Endodermal cell (in vitro differentiated cells): Measurements from ENCODE around the gene PTPRH. TPM values are rescaled to one million over a fixed set of nuclear protein-coding genes. Genes with fewer than 3 reads are reported as not detected.

Experiments used
- DNase-seq: peaks from one replicate; pipeline ENCODE4 v3.0.0-alpha.2; 2017
- H3K27ac ChIP-seq: 2 replicates; pipeline ENCODE4 v1.5.1; 2013; ENCODE audit warnings: mild to moderate bottlenecking, low read depth, low read length, moderate library complexity
- H3K27me3 ChIP-seq: 2 replicates; pipeline ENCODE4 v1.6.1; 2013; ENCODE audit warnings: mild to moderate bottlenecking, low read length, moderate library complexity; ENCODE audit not compliant: insufficient read depth, control insufficient read depth, poor library complexity, severe bottlenecking
- H3K36me3 ChIP-seq: 2 replicates; pipeline ENCODE4 v1.7.0; 2013; ENCODE audit warnings: mild to moderate bottlenecking, low read length, moderate library complexity; ENCODE audit not compliant: control insufficient read depth, insufficient read depth
- H3K4me1 ChIP-seq: one replicate; pipeline ENCODE4 v1.7.0; 2013; ENCODE audit warnings: low read length; ENCODE audit not compliant: control insufficient read depth, insufficient read depth
- H3K4me3 ChIP-seq: 2 replicates; pipeline ENCODE4 v1.5.1; 2013; ENCODE audit warnings: mild to moderate bottlenecking, low read length, moderate library complexity
- H3K9ac ChIP-seq: 2 replicates; pipeline ENCODE4 v1.6.1; 2013; ENCODE audit warnings: mild to moderate bottlenecking, low read length, moderate library complexity; ENCODE audit not compliant: poor library complexity, severe bottlenecking; ENCODE audit errors: extremely low read depth
- H3K9me3 ChIP-seq: 2 replicates; pipeline ENCODE4 v1.6.1; 2013; ENCODE audit warnings: mild to moderate bottlenecking, low read length, moderate library complexity; ENCODE audit not compliant: control insufficient read depth
- H3K27ac Mint-ChIP-seq: 2 replicates; pipeline ENCODE4 v1.8.0; 2020; ENCODE audit warnings: mixed read lengths
- H3K27me3 Mint-ChIP-seq: 2 replicates; pipeline ENCODE4 v1.8.0; 2021; ENCODE audit warnings: mild to moderate bottlenecking, mixed read lengths; ENCODE audit not compliant: insufficient read depth
- H3K36me3 Mint-ChIP-seq: 2 replicates; pipeline ENCODE4 v1.8.0; 2020; ENCODE audit warnings: low read depth, mixed read lengths
- H3K4me1 Mint-ChIP-seq: 2 replicates; pipeline ENCODE4 v1.8.0; 2020; ENCODE audit warnings: mixed read lengths
- H3K4me3 Mint-ChIP-seq: 2 replicates; pipeline ENCODE4 v1.8.0; 2020; ENCODE audit warnings: mild to moderate bottlenecking, moderate library complexity, mixed read lengths
- H3K9me3 Mint-ChIP-seq: 2 replicates; pipeline ENCODE4 v1.8.0; 2020; ENCODE audit warnings: mild to moderate bottlenecking, mixed read lengths
- WGBS, 2 experiments: methylation state at CpG; one replicate each; pipeline versions ENCODE4 v1.1.5 to v1.1.7; 2013; ENCODE audit warnings: missing lambda C conversion rate in 2 of 2, mixed read lengths in 1 of 2; ENCODE audit not compliant: insufficient coverage in 1 of 2, insufficient read length in 1 of 2; 5-methylcytosine and 5-hydroxymethylcytosine counted together
- total RNA-seq, 2 donors: library from RNA; stranded (reverse); fragmentation: NEBNext Ultra II Directional in 1 of 2; extraction: Animal tissue kit (Norgen Biotek cat#: 25700) in 1 of 2; gene quantifications; 2 replicates in 1 of 2; 3 replicates in 1 of 2; pipeline ENCODE4 v1.2.1, GENCODE V29; 2021
- TF ChIP-seq, protein P1 (sequence below): fragments of 200-600 bp; sonication (generic); conservative IDR thresholded peaks from 2 replicates; pipeline ENCODE4 v1.5.0; 2021; ENCODE audit warnings: antibody characterized with exemption, mild to moderate bottlenecking

Gene PTPRH
- total RNA-seq, 2 donors from 2014 or later, result not detected

DNA sequence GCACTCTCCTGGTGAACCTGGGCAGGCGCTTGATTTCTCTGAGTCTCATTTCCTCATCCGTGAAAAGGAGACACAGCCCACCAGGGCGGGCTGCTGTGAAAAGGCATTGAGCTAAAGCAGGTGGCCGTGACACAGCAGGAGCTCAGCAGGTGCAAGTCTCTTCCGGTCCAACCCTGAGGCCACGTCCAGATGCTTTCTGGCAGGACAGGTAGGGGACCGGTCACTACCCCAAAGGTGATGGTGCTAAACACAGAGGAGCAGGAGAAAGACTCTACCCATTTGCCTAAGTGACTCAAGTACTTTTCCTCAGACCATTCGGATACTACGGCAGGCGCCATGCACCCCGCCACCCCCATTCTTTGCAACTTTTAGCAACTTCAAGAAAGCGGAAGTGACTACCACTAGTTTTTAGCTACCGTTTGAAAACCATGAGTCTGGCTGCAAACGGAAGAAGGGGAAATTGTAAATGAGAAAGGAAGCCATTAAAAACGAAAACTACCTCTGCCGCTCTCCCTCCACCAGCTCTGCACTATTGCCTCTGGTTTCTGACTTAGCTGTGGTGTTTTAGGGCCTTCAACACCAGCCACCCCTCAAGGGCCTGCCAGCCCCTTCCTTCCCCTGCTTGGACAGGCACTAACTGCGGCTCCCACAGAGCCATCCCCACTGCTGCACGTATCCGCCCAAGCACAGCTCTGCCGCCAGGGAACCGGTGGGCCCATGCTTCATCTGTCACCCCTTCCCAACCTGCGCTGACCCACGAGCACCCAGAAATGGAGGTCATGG lies 44.7 kb upstream of the PTPRH start:
- WGBS, 2 experiments, result 89 to 95% methylated on average over 11 to 23 of the region's 23 CpGs
- H3K27ac Mint-ChIP-seq, result peak overlapping the region; percentile 82
- no peaks in the 10 kb centered on the region for H3K27me3 Mint-ChIP-seq
- Histone ChIP-seq H3K9ac (no peak overlapping the region), H3K27me3 (no peaks in the 10 kb centered on the region), H3K4me3 (no peak overlapping the region), H3K27ac (no peak overlapping the region), H3K36me3 (peaks cover 9% of the 10 kb centered on the region), H3K4me1 (peaks cover 11% of the 10 kb centered on the region), H3K9me3 (no peaks in the 10 kb centered on the region)
- DNase-seq, result no peak
- H3K4me1 Mint-ChIP-seq, result peaks cover 38% of the 10 kb centered on the region
- H3K9me3 Mint-ChIP-seq, result no peaks in the 10 kb centered on the region
- peaks cover 3% of the 10 kb centered on the region for H3K36me3 Mint-ChIP-seq
- TF ChIP-seq, protein P1, sequence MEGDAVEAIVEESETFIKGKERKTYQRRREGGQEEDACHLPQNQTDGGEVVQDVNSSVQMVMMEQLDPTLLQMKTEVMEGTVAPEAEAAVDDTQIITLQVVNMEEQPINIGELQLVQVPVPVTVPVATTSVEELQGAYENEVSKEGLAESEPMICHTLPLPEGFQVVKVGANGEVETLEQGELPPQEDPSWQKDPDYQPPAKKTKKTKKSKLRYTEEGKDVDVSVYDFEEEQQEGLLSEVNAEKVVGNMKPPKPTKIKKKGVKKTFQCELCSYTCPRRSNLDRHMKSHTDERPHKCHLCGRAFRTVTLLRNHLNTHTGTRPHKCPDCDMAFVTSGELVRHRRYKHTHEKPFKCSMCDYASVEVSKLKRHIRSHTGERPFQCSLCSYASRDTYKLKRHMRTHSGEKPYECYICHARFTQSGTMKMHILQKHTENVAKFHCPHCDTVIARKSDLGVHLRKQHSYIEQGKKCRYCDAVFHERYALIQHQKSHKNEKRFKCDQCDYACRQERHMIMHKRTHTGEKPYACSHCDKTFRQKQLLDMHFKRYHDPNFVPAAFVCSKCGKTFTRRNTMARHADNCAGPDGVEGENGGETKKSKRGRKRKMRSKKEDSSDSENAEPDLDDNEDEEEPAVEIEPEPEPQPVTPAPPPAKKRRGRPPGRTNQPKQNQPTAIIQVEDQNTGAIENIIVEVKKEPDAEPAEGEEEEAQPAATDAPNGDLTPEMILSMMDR, result no peak
- H3K4me3 Mint-ChIP-seq, result no peak overlapping the region

- Mint-ChIP-seq H3K27ac (peak overlapping the region; percentile 82), H3K4me1 (peaks cover 38% of the 10 kb centered on the region), H3K36me3 (peaks cover 3% of the 10 kb centered on the region), H3K4me3 (no peak overlapping the region), H3K27me3 (no peaks in the 10 kb centered on the region), H3K9me3 (no peaks in the 10 kb centered on the region)
- Histone ChIP-seq H3K9ac (no peak overlapping the region), H3K4me1 (peaks cover 11% of the 10 kb centered on the region), H3K27me3 (no peaks in the 10 kb centered on the region), H3K27ac (no peak overlapping the region), H3K4me3 (no peak overlapping the region), H3K9me3 (no peaks in the 10 kb centered on the region), H3K36me3 (peaks cover 9% of the 10 kb centered on the region)
- DNase-seq, result no peak
- TF ChIP-seq, protein P1, result no peak
- 93 to 95% methylated on average over 14 to 21 of the region's 21 CpGs for WGBS, 2 experiments
Measured at GRCh38 chr19:55252760-55253663, 43.7 kb upstream of the PTPRH start.

- Mint-ChIP-seq H3K27ac (peak overlapping the region; percentile 75), H3K9me3 (no peaks in the 10 kb centered on the region), H3K36me3 (peaks cover 3% of the 10 kb centered on the region), H3K4me3 (no peak overlapping the region), H3K4me1 (peaks cover 27% of the 10 kb centered on the region), H3K27me3 (no peaks in the 10 kb centered on the region)
- no peak overlapping the region for H3K4me3 ChIP-seq
- 93 to 94% methylated on average over 17 to 19 of the region's 19 CpGs for WGBS, 2 experiments
- H3K27me3 ChIP-seq, result no peaks in the 10 kb centered on the region
- peaks cover 10% of the 10 kb centered on the region for H3K4me1 ChIP-seq
- H3K9ac ChIP-seq, result no peak overlapping the region
- no peak for DNase-seq
- H3K9me3 ChIP-seq, result no peaks in the 10 kb centered on the region
- H3K36me3 ChIP-seq, result peaks cover 12% of the 10 kb centered on the region
- TF ChIP-seq, protein P1, result no peak
- no peak overlapping the region for H3K27ac ChIP-seq
Measured at GRCh38 chr19:55251341-55252081, 42.2 kb upstream of the PTPRH start.
